Activated CD8-positive, alpha-beta T cell treated with anti-CD3 and anti-CD28 coated beads, Interleukin-2, amount 10 ng/mL, durations not matched to agents 7 days and 5 days (primary cell): ENCODE data around the gene GTF2H4. TPM values are rescaled to one million over a fixed set of nuclear protein-coding genes. Genes with fewer than 3 reads are reported as not detected.
"Not testable (repeated sequence)": the region's sequence is repeated elsewhere in the genome, so short reads cannot be mapped to it uniquely, and the experiment has no call there.

Experiments
- ATAC-seq: fragments of 150-1000 bp; cut with Tn5 transposase; one replicate; pipeline ENCODE4 v1.10.0; 2021; ENCODE audit warnings: moderate library complexity
- CTCF ChIA-PET: fragments of 350-600 bp; sonication (Branson Sonifier 250); formaldehyde crosslinking; loops from one replicate; lab custom pipeline; 2021; ENCODE audit warnings: antibody characterized with exemption; lab: Charles Lee
- POLR2A ChIA-PET: fragments of 350-600 bp; sonication (Branson Sonifier 250); formaldehyde crosslinking; loops from one replicate; lab custom pipeline; 2021; ENCODE audit warnings: antibody characterized with exemption; lab: Charles Lee
- DNase-seq: peaks from one replicate; pipeline ENCODE4 v3.0.0-alpha.2; 2020
- H3K27ac Mint-ChIP-seq: one replicate; pipeline ENCODE4 v1.8.0; 2021; ENCODE audit warnings: mild to moderate bottlenecking, mixed read lengths
- H3K27me3 Mint-ChIP-seq: one replicate; pipeline ENCODE4 v1.8.0; 2021; ENCODE audit warnings: low read depth, mixed read lengths
- H3K36me3 Mint-ChIP-seq: one replicate; pipeline ENCODE4 v1.8.0; 2021; ENCODE audit warnings: low read depth, mixed read lengths
- H3K4me1 Mint-ChIP-seq: one replicate; pipeline ENCODE4 v1.8.0; 2021; ENCODE audit warnings: low read depth, mixed read lengths
- H3K4me3 Mint-ChIP-seq: one replicate; pipeline ENCODE4 v1.8.0; 2021; ENCODE audit warnings: mild to moderate bottlenecking, mixed read lengths
- H3K9me3 Mint-ChIP-seq: one replicate; pipeline ENCODE4 v1.8.0; 2022; ENCODE audit warnings: mixed read lengths; ENCODE audit not compliant: insufficient read depth
- total RNA-seq, 2 experiments: library from RNA; stranded (reverse); gene quantifications; one replicate each; pipeline ENCODE4 v1.2.3, GENCODE V29; 2021

Gene GTF2H4
- 10 to 100 TPM; 30.0 to 30.1 TPM for total RNA-seq

GRCh38 chr6:30907758-30908591, at the start of gene GTF2H4:
Gene GTF2H4, plus strand, starts transcription at chr6:30908207.
- POLR2A ChIA-PET = interaction anchor here (0.6 to 1.0 kb wide), 2 partner anchors 9 to 11 kb away, joined by 3 read pairs; no protein-coding TSS in a partner anchor
- H3K36me3 Mint-ChIP-seq = peaks cover 18% of the 10 kb centered on the region
- ATAC-seq (peak; percentile 98), DNase-seq (peak; percentile 96)
- H3K27ac Mint-ChIP-seq = peak within 1 kb of the TSS; percentile 66
- no peaks in the 10 kb centered on the region for H3K9me3 Mint-ChIP-seq
- peaks cover 22% of the 10 kb centered on the region for H3K4me1 Mint-ChIP-seq
- peak within 1 kb of the TSS; percentile 99 for H3K4me3 Mint-ChIP-seq
- CTCF ChIA-PET = interaction anchor here (0.9 to 4.9 kb wide), 10 partner anchors 7 to 229 kb away, joined by 3 to 26 read pairs (median 6); partner anchors contain the start of gene VARS2
- H3K27me3 Mint-ChIP-seq = no peaks in the 10 kb centered on the region

- DNase-seq, POLR2A ChIA-PET, H3K4me1 Mint-ChIP-seq, H3K27ac Mint-ChIP-seq, H3K9me3 Mint-ChIP-seq, ATAC-seq, H3K4me3 Mint-ChIP-seq, H3K27me3 Mint-ChIP-seq: not testable (repeated sequence)
- CTCF ChIA-PET = interaction anchor here (1.1 kb wide), 1 partner anchor 38 kb away, joined by 4 read pairs; no protein-coding TSS in a partner anchor
- H3K36me3 Mint-ChIP-seq = peaks cover 12% of the 10 kb centered on the region
These were observed 48.3 kb upstream of the GTF2H4 start for GRCh38 chr6:30859726-30860125.

GRCh38 chr6:30861257-30862048, 46.6 kb upstream of the GTF2H4 start:
- Mint-ChIP-seq H3K36me3 (peaks cover 12% of the 10 kb centered on the region), H3K4me1 (no peaks in the 10 kb centered on the region), H3K9me3 (peaks cover 6% of the 10 kb centered on the region), H3K27ac (no peak overlapping the region), H3K27me3 (no peaks in the 10 kb centered on the region), H3K4me3 (no peak overlapping the region)
- no peak for DNase-seq
- ChIA-PET POLR2A (no interaction called here), CTCF (interaction anchor here (0.8 to 1.3 kb wide), 3 partner anchors 32 to 54 kb away, joined by 3 to 4 read pairs (median 3); no protein-coding TSS in a partner anchor)
- no peak for ATAC-seq

- DNase-seq = no peak
- ATAC-seq = no peak
- CTCF ChIA-PET = interaction anchor here (0.8 to 1.3 kb wide), 2 partner anchors 40 to 53 kb away, joined by 3 to 4 read pairs; no protein-coding TSS in a partner anchor
- POLR2A ChIA-PET = no interaction called here
- H3K4me3 Mint-ChIP-seq = no peak overlapping the region
- no peak overlapping the region for H3K27ac Mint-ChIP-seq
- peaks cover 9% of the 10 kb centered on the region for H3K9me3 Mint-ChIP-seq
- no peaks in the 10 kb centered on the region for H3K4me1 Mint-ChIP-seq
- peaks cover 14% of the 10 kb centered on the region for H3K36me3 Mint-ChIP-seq
- no peaks in the 10 kb centered on the region for H3K27me3 Mint-ChIP-seq
These were observed 45.7 kb upstream of the GTF2H4 start for GRCh38 chr6:30862156-30862875.

- peaks cover 18% of the 10 kb centered on the region for H3K36me3 Mint-ChIP-seq
- POLR2A ChIA-PET = no interaction called here
- DNase-seq = no peak
These were observed 43.7 kb upstream of the GTF2H4 start for GRCh38 chr6:30864325-30864724.

GRCh38 chr6:30869241-30869749, 38.7 kb upstream of the GTF2H4 start:
- not testable (repeated sequence) for DNase-seq

More at GRCh38 chr6:30864325-30864724, 43.7 kb upstream of the GTF2H4 start:
- ATAC-seq = no peak
- no peaks in the 10 kb centered on the region for H3K4me1 Mint-ChIP-seq
- CTCF ChIA-PET = no interaction called here
- H3K4me3 Mint-ChIP-seq = no peak overlapping the region
- peaks cover 24% of the 10 kb centered on the region for H3K9me3 Mint-ChIP-seq
- H3K27me3 Mint-ChIP-seq = no peaks in the 10 kb centered on the region
- H3K27ac Mint-ChIP-seq = no peak overlapping the region

GRCh38 chr6:30870546-30870945, 37.5 kb upstream of the GTF2H4 start:
- peaks cover 36% of the 10 kb centered on the region for H3K36me3 Mint-ChIP-seq
- peaks cover 49% of the 10 kb centered on the region for H3K9me3 Mint-ChIP-seq
- ATAC-seq (no peak), DNase-seq (no peak)
- H3K4me1 Mint-ChIP-seq = peaks cover 22% of the 10 kb centered on the region
- ChIA-PET CTCF (interaction anchor here (1.0 kb wide), 1 partner anchor 48 kb away, joined by 3 read pairs; no protein-coding TSS in a partner anchor), POLR2A (no interaction called here)
- H3K27me3 Mint-ChIP-seq = no peaks in the 10 kb centered on the region
- peak overlapping the region; percentile 75 for H3K27ac Mint-ChIP-seq
- no peak overlapping the region for H3K4me3 Mint-ChIP-seq

More at GRCh38 chr6:30869241-30869749, 38.7 kb upstream of the GTF2H4 start:
- H3K4me3 Mint-ChIP-seq, CTCF ChIA-PET, ATAC-seq, H3K27ac Mint-ChIP-seq, H3K27me3 Mint-ChIP-seq, POLR2A ChIA-PET: not testable (repeated sequence)
- Mint-ChIP-seq H3K4me1 (peaks cover 18% of the 10 kb centered on the region), H3K36me3 (peaks cover 36% of the 10 kb centered on the region), H3K9me3 (peaks cover 49% of the 10 kb centered on the region)

- Mint-ChIP-seq H3K4me3 (no peak overlapping the region), H3K36me3 (peaks cover 34% of the 10 kb centered on the region), H3K4me1 (peaks cover 29% of the 10 kb centered on the region), H3K27ac (peak overlapping the region; percentile 5), H3K27me3 (no peaks in the 10 kb centered on the region), H3K9me3 (peaks cover 45% of the 10 kb centered on the region)
- CTCF ChIA-PET = no interaction called here
- POLR2A ChIA-PET = no interaction called here
- ATAC-seq (no peak), DNase-seq (no peak)
These were observed 36.3 kb upstream of the GTF2H4 start for GRCh38 chr6:30871592-30872183.

GRCh38 chr6:30873137-30873640, 34.8 kb upstream of the GTF2H4 start:
- H3K36me3 Mint-ChIP-seq = peaks cover 34% of the 10 kb centered on the region
- ATAC-seq = no peak
- CTCF ChIA-PET = no interaction called here
- H3K4me1 Mint-ChIP-seq = peaks cover 39% of the 10 kb centered on the region
- peaks cover 39% of the 10 kb centered on the region for H3K9me3 Mint-ChIP-seq
- POLR2A ChIA-PET = no interaction called here
- no peak overlapping the region for H3K27ac Mint-ChIP-seq
- no peak overlapping the region for H3K4me3 Mint-ChIP-seq
- no peak for DNase-seq
- no peaks in the 10 kb centered on the region for H3K27me3 Mint-ChIP-seq

GRCh38 chr6:30873795-30874194, 34.2 kb upstream of the GTF2H4 start:
- H3K27me3 Mint-ChIP-seq, ATAC-seq, H3K4me3 Mint-ChIP-seq, DNase-seq, CTCF ChIA-PET, POLR2A ChIA-PET, H3K27ac Mint-ChIP-seq: not testable (repeated sequence)
- Mint-ChIP-seq H3K36me3 (peaks cover 32% of the 10 kb centered on the region), H3K9me3 (peaks cover 35% of the 10 kb centered on the region), H3K4me1 (peaks cover 44% of the 10 kb centered on the region)
